ENCODE results near the gene HNRNPA1.

HNRNPA1 gene

DNA sequence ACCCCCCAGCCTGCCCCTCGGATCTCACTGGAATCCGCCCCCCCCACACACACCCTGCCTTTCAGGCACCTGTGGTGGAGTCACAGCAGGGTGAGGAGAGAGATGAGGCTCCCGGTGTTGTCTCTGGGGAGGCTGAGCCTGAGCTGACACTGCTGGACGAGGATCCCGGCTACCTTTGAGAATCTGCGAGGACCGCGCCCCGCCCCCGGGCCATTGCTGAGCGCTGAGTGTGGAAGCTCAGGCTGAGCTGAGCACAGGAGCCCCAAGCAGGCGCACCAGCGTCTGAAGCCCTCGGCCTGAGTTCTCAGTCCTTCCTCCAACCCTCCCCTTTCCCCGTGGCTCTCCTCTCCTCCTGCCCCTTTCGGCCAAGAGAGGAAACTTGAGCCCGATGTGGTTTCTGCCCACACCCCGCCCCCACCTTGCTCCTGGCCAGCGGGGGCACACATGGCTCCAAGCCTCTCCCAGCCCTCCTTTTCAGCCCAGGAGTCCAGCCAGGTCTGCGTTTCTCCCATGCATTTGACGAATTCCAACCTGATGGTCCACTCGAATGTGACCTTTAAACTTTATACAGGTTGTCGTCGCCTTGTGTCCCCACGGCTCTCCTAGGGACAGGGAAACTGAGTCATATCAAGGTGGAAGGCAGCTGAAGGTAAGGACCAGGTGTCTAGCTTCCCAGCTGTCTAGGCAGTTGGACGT lies 20.4 kb downstream of the HNRNPA1 start, which contains the start of gene NFE2:
NFE2 (minus strand) TSS at position 284 of the 696 bp plus-strand sequence. CDS start 5,767 bp downstream, outside the sequence.
- TF ChIP-seq, protein P1, sequence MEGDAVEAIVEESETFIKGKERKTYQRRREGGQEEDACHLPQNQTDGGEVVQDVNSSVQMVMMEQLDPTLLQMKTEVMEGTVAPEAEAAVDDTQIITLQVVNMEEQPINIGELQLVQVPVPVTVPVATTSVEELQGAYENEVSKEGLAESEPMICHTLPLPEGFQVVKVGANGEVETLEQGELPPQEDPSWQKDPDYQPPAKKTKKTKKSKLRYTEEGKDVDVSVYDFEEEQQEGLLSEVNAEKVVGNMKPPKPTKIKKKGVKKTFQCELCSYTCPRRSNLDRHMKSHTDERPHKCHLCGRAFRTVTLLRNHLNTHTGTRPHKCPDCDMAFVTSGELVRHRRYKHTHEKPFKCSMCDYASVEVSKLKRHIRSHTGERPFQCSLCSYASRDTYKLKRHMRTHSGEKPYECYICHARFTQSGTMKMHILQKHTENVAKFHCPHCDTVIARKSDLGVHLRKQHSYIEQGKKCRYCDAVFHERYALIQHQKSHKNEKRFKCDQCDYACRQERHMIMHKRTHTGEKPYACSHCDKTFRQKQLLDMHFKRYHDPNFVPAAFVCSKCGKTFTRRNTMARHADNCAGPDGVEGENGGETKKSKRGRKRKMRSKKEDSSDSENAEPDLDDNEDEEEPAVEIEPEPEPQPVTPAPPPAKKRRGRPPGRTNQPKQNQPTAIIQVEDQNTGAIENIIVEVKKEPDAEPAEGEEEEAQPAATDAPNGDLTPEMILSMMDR (IDR thresholded peaks at IDR 0.05; ENCODE audit: control extremely low read depth, extremely low read depth, low read depth, missing control alignments) = no peak
- no peak for DNase-seq (ENCODE audit: extremely low spot score)
- ChIA-PET CTCF (interaction anchor here (1.4 to 4.0 kb wide), 5 partner anchors 8 to 79 kb away, joined by 3 to 20 read pairs (median 8); partner anchors contain the start of gene COPZ1), POLR2A (interaction anchor here (0.6 to 1.2 kb wide), 2 partner anchors 9 to 81 kb away, joined by 3 to 6 read pairs; no protein-coding TSS in a partner anchor)

DNA sequence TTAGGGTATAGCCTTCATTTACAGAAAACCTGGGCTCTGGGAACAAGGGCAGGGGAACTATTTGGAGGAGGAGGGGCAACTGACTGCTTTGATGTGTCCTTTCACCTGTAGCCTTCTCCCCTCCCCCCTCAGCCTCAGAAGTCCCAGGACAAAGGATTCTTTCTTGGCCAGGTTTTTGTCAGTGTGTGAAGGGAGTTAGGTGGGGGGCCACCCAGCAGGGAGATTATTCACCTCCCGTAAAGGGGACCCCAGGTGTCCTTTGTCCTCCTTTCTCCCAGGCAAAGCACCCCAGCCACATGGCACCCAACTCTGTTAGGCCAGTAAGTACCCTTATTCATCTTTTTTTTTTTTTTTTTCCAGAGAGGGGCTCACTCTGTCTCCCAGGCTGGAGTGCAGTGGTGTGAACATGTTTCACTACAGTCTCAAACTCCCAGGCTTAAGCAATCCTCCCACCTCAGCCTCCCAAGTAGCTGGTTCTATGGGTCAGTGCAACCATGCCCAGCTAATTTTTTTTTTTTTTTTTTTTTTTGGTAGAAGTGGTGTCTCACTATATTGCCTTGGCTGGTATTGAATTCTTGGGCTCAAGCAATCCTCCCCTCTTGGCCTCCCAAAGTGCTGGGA lies 21.0 kb downstream of the HNRNPA1 start:
- ChIA-PET POLR2A (interaction anchor here (1.2 kb wide), 1 partner anchor 10 kb away, joined by 6 read pairs; no protein-coding TSS in a partner anchor), CTCF (interaction anchor here (1.4 to 4.0 kb wide), 4 partner anchors 9 to 78 kb away, joined by 3 to 20 read pairs (median 10); partner anchors contain the start of gene COPZ1)
- no peak for DNase-seq (ENCODE audit: extremely low spot score)
- TF ChIP-seq, protein P1 (IDR thresholded peaks at IDR 0.05; ENCODE audit: control extremely low read depth, extremely low read depth, low read depth, missing control alignments) = no peak

DNA sequence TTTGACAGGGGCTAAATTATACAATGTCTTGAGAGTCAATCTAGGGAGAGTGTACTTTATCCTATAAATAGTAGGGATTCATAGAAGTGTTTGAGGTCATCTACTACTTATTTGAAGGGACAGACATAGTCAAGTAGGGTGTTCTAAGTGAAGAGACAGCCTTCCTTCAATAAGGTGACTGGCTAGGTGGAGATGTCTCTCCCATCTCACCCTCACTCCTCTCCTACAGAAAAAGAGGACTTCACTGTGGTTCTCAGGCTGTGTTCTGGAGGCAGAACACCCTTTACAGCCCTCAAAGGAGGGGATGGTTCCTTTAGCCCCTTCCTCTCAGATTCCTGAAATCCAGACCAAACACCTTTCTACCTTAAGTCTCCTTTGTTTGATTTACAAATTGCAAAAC lies 23.1 kb downstream of the HNRNPA1 start:
- DNase-seq (ENCODE audit: extremely low spot score) = no peak
- TF ChIP-seq, protein P1 (IDR thresholded peaks at IDR 0.05; ENCODE audit: control extremely low read depth, extremely low read depth, low read depth, missing control alignments) = no peak
- CTCF ChIA-PET = no interaction called here
- POLR2A ChIA-PET = no interaction called here

DNA sequence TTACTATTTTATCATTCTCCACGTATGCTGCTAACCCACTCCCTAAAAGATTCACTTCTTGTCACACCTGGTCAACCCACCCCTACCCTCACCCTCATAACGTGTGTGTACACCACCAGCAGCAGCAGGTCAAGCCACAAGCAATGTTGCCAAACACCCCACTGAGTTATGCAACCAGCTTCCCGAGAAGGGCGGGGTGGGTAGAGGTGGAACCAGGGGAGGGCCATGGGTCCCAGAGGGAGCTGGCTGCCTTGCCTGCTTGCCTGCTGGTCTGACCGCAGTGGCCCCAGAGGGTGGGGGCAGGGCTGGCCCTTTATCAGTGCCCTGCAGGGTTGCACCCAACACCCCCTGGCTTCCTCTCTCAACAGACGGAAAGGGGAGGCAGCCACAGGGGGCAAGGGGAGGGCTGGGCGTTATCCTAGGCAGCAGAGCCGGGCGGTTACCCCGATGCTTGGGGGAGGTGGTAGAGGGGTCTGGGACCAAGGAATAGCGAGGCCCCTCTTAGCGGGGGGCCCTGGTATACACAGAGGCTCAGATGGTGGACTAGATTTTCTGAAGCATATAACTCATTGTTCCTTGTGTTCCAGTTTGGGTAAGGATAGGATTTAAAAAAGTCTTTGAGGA lies 23.8 kb downstream of the HNRNPA1 start:
- ChIA-PET CTCF (no interaction called here), POLR2A (no interaction called here)
- no peak for DNase-seq (ENCODE audit: extremely low spot score)
- TF ChIP-seq, protein P1 (IDR thresholded peaks at IDR 0.05; ENCODE audit: control extremely low read depth, extremely low read depth, low read depth, missing control alignments) = no peak

DNA sequence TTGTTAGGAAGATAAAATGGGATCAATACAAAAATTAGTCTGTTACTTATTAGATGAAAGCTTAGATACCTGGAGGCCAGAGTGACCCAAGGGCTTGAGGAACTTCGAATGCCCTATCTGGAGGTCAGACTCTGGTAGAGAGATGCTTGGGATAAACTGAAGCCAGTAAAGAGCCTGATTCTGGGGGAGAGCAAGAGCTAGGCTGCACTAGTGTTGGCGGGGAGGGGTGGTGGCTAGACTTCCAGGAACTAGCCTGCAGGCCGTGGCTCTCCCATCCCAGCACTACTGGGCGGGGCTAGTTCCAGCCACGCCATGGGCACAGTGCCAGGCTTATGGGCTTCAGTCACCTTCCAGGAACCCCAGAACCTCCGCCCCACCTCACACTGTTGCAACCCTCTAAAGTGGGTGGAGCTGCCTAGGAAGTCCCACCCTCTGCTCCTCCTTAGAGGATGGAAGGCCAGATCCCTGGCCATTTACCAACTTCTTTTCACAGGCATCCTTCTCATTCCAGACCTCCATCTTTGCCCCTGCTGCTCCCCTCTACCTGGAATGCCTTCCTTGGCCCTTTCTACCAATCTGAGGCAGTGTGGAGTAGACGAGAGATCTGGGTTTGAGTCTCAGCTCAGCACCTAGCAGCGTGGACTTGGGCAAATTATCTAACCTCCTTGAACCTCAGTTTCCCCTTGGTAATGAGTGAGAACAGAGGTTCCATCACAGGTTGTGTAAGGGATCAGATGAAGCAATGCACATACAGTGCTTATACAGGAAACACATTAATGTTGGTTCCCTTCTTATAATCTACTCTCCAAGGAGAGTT lies 26.6 kb downstream of the HNRNPA1 start:
- ChIA-PET CTCF (interaction anchor here (1.2 to 11.1 kb wide), 7 partner anchors 11 to 92 kb away, joined by 3 to 59 read pairs (median 5); partner anchors contain the start of gene COPZ1), POLR2A (interaction anchor here (0.5 kb wide), 1 partner anchor 20 kb away, joined by 3 read pairs; no protein-coding TSS in a partner anchor)
- no peak for DNase-seq (ENCODE audit: extremely low spot score)
- TF ChIP-seq, protein P1 (IDR thresholded peaks at IDR 0.05; ENCODE audit: control extremely low read depth, extremely low read depth, low read depth, missing control alignments) = no peak

Measured in GM10248 (cell line).